Melanocyte of skin (primary cell): ENCODE results near the gene TMEM128. TPM values are rescaled to one million over a fixed set of nuclear protein-coding genes. Genes with fewer than 3 reads are reported as not detected.

Source experiments
- total RNA-seq, 2 donors: library from RNA; depleted of rRNA; stranded (reverse); fragments of >200 nt; gene quantifications; 2 replicates each; pipeline ENCODE4 v1.2.3, GENCODE V29; 2012

The TMEM128 gene
- 10 to 100 TPM; 23.1 to 27.0 TPM for total RNA-seq

DNA sequence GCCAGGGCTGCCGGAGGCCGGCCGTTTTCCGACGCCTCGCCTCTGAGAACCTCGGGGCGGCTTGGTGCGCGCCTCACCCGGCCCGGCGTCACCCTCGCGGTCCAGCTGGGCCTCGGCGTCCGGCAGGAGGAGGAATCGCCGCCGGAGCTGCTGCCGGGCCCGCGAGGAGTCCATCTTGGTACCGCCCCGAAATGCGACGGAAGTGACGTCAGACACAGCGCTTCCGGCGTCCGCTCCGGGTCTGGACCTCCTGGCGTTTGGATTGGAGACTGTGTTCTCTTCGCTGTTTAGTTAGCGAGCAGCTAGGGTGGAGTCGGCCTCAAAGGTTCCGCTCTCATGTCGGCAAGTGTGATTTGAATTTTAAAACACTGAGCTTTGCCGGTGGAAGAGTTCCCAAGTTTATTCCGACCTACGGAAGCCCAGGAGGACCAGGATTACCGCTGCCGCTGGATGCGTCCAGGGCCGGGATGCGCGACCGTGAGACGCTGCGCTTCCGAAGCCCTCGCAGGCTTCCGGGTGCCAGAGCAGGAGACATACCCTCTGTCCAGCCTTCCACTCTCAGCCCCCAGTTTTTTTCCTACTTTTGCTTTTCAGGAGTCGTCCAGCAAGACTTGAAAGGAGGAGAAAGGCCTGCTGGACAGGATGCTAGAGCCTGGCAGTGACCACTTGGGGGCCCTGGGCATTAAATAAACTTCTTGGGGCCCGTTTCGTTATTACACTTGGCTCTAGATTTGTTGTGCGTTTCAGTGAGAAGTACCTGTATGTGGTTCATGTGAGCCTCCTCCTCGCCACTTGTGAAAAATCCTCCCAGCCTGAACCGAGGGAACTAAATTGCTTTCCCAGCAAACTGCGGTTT lies at the start of gene TMEM128:
TMEM128 (minus strand) TSS at position 195 of the 856 bp plus-strand sequence; CDS start at position 174, 21 bp downstream.

GRCh38 chr4:4289941-4290850 lies 42.2 kb upstream of the TMEM128 start, which contains the start of the genes LYAR and ZBTB49:
LYAR (minus strand) TSS chr4:4290154; CDS start chr4:4283742, 6,412 bp downstream.
ZBTB49 (plus strand) TSS chr4:4290251; CDS start chr4:4299946, 9,695 bp downstream.

DNA sequence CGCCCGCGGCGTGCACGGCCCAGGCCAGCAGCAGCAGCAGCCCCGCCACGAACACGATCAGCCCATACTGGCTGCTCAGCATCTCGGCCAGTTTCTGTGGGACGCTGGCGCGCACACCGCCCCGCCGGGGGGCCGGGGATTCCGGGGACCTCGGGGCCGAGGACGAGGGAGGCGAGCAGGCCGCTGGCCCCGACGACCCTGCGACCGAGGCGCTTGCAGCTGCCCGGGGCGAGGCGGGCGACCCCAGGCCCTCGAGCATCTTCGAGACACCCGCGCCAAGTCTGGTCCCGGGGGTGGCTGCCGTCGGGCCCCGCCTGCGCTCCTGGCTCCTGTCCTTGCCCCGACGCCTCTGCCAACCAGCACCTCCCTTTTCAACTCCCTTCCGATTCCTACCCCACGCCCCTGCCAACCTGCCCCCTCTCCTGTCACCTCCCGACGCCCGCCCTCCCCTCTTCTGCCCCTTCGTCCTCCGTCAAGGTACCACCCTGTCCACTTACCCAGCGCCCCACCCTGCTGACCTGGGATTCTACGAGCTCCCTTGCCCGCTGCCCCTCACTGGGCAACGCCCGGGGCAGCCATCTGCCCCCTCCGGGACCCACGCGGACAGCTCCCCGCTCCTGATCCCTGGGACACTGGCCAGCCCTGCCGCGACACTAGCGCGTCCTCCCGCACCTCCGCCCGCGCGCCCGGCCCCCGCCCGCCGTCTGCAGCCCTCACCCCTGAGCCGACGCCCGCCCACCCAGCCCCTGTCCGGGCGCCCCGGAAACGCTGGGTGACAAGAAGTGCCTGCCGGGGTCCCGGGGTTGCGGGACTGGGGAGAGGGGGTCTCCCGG lies 21.2 kb downstream of the TMEM128 start, which contains the start of gene OTOP1:
OTOP1 (minus strand) TSS at position 324 of the 833 bp plus-strand sequence; CDS start at position 259, 65 bp downstream.

Other genes starting within 250 kb of the TMEM128 start
- gene OTOP1, start 21.3 kb downstream of the TMEM128 start, total RNA-seq: not detected
- gene LYAR, start 41.9 kb upstream of the TMEM128 start, total RNA-seq: 10 to 100 TPM in 1 of 2 donors, 1 to 10 TPM in 1; 7.2 to 25.6 TPM
- gene ZBTB49, start 42.0 kb upstream of the TMEM128 start, total RNA-seq: 1 to 10 TPM; 3.8 to 9.0 TPM
- 10 to 100 TPM; 46.8 to 75.3 TPM for gene NSG1, start 138.9 kb upstream of the TMEM128 start, total RNA-seq